Activated naive CD8-positive, alpha-beta T cell treated with anti-CD3 and anti-CD28 coated beads, Interleukin-2, amount 50 U/mL, for 24 hours (primary cell): ENCODE measurements around the gene FGB.

ENCODE experiments used
- ATAC-seq: fragments of 150-1000 bp; cut with Tn5 transposase; one replicate; pipeline ENCODE4 v1.10.0; 2021
- DNase-seq: peaks from one replicate; pipeline ENCODE4 v3.0.0; 2021
- H3K27ac Mint-ChIP-seq: one replicate; pipeline ENCODE4 v1.8.0; 2021; ENCODE audit warnings: mild to moderate bottlenecking, mixed read lengths
- H3K27me3 Mint-ChIP-seq: one replicate; pipeline ENCODE4 v1.8.0; 2021; ENCODE audit warnings: mixed read lengths
- H3K36me3 Mint-ChIP-seq: one replicate; pipeline ENCODE4 v1.8.0; 2021; ENCODE audit warnings: low read depth, mixed read lengths
- H3K4me1 Mint-ChIP-seq: one replicate; pipeline ENCODE4 v1.8.0; 2021; ENCODE audit warnings: mixed read lengths
- H3K4me3 Mint-ChIP-seq: one replicate; pipeline ENCODE4 v1.8.0; 2021; ENCODE audit warnings: mild to moderate bottlenecking, moderate library complexity, mixed read lengths
- H3K9me3 Mint-ChIP-seq: one replicate; pipeline ENCODE4 v1.8.0; 2021; ENCODE audit warnings: mixed read lengths

FGB gene

GRCh38 chr4:154562697-154563254 is at the start of gene FGB:
Gene FGB, plus strand, starts transcription at chr4:154563011. Its CDS starts 8 bp downstream, at chr4:154563019.
- ATAC-seq (no peak), DNase-seq (no peak)
- H3K27me3 Mint-ChIP-seq = peaks cover 7% of the 10 kb centered on the region
- no peak within 1 kb of the TSS for H3K27ac Mint-ChIP-seq
- no peak within 1 kb of the TSS for H3K4me3 Mint-ChIP-seq
- H3K36me3 Mint-ChIP-seq = no peaks in the 10 kb centered on the region
- no peaks in the 10 kb centered on the region for H3K9me3 Mint-ChIP-seq
- H3K4me1 Mint-ChIP-seq = no peaks in the 10 kb centered on the region

GRCh38 chr4:154516318-154517029 is 46.3 kb upstream of the FGB start:
- Mint-ChIP-seq H3K4me1 (no peaks in the 10 kb centered on the region), H3K4me3 (no peak overlapping the region), H3K27me3 (peaks cover 32% of the 10 kb centered on the region), H3K9me3 (no peaks in the 10 kb centered on the region), H3K27ac (no peak overlapping the region), H3K36me3 (no peaks in the 10 kb centered on the region)
- no peak for ATAC-seq
- DNase-seq = no peak

- no peak for DNase-seq
- no peak for ATAC-seq
- no peak overlapping the region for H3K4me3 Mint-ChIP-seq
- H3K27me3 Mint-ChIP-seq = peaks cover 28% of the 10 kb centered on the region
- no peak overlapping the region for H3K27ac Mint-ChIP-seq
- H3K4me1 Mint-ChIP-seq = no peaks in the 10 kb centered on the region
- no peaks in the 10 kb centered on the region for H3K36me3 Mint-ChIP-seq
- H3K9me3 Mint-ChIP-seq = no peaks in the 10 kb centered on the region
These were observed 45.2 kb upstream of the FGB start for GRCh38 chr4:154517591-154517990.

- Mint-ChIP-seq H3K36me3 (no peaks in the 10 kb centered on the region), H3K4me1 (no peaks in the 10 kb centered on the region), H3K27me3 (peaks cover 30% of the 10 kb centered on the region), H3K27ac (no peak overlapping the region), H3K9me3 (no peaks in the 10 kb centered on the region), H3K4me3 (no peak overlapping the region)
- ATAC-seq (no peak), DNase-seq (no peak)
These were observed 43.6 kb upstream of the FGB start for GRCh38 chr4:154519214-154519613.

GRCh38 chr4:154521607-154522006 is 41.2 kb upstream of the FGB start:
- ATAC-seq = no peak
- no peaks in the 10 kb centered on the region for H3K36me3 Mint-ChIP-seq
- H3K27me3 Mint-ChIP-seq = peaks cover 43% of the 10 kb centered on the region
- no peak overlapping the region for H3K27ac Mint-ChIP-seq
- H3K4me3 Mint-ChIP-seq = no peak overlapping the region
- DNase-seq = no peak
- H3K9me3 Mint-ChIP-seq = no peaks in the 10 kb centered on the region
- no peaks in the 10 kb centered on the region for H3K4me1 Mint-ChIP-seq

GRCh38 chr4:154526151-154526550 is 36.7 kb upstream of the FGB start:
- no peak for DNase-seq
- Mint-ChIP-seq H3K4me3 (no peak overlapping the region), H3K36me3 (no peaks in the 10 kb centered on the region), H3K4me1 (no peaks in the 10 kb centered on the region), H3K27me3 (peaks cover 27% of the 10 kb centered on the region), H3K27ac (no peak overlapping the region), H3K9me3 (no peaks in the 10 kb centered on the region)
- no peak for ATAC-seq

GRCh38 chr4:154527308-154527707 is 35.5 kb upstream of the FGB start:
- ATAC-seq (no peak), DNase-seq (no peak)
- Mint-ChIP-seq H3K27me3 (peaks cover 27% of the 10 kb centered on the region), H3K4me1 (no peaks in the 10 kb centered on the region), H3K27ac (no peak overlapping the region), H3K9me3 (no peaks in the 10 kb centered on the region), H3K36me3 (no peaks in the 10 kb centered on the region), H3K4me3 (no peak overlapping the region)

- no peaks in the 10 kb centered on the region for H3K9me3 Mint-ChIP-seq
- DNase-seq (no peak), ATAC-seq (no peak)
- H3K27ac Mint-ChIP-seq = no peak overlapping the region
- no peaks in the 10 kb centered on the region for H3K4me1 Mint-ChIP-seq
- no peaks in the 10 kb centered on the region for H3K36me3 Mint-ChIP-seq
- peaks cover 18% of the 10 kb centered on the region for H3K27me3 Mint-ChIP-seq
- no peak overlapping the region for H3K4me3 Mint-ChIP-seq
These were observed 33.9 kb upstream of the FGB start for GRCh38 chr4:154528869-154529268.

- no peak for DNase-seq
- no peaks in the 10 kb centered on the region for H3K4me1 Mint-ChIP-seq
- H3K27ac Mint-ChIP-seq = no peak overlapping the region
- no peak for ATAC-seq
- no peaks in the 10 kb centered on the region for H3K36me3 Mint-ChIP-seq
- H3K9me3 Mint-ChIP-seq = no peaks in the 10 kb centered on the region
- no peak overlapping the region for H3K4me3 Mint-ChIP-seq
- H3K27me3 Mint-ChIP-seq = peaks cover 8% of the 10 kb centered on the region
These were observed 32.9 kb upstream of the FGB start for GRCh38 chr4:154529728-154530519.

GRCh38 chr4:154534296-154534695 is 28.5 kb upstream of the FGB start:
- Mint-ChIP-seq H3K36me3 (peaks cover 20% of the 10 kb centered on the region), H3K4me3 (no peak overlapping the region), H3K9me3 (no peaks in the 10 kb centered on the region), H3K27ac (no peak overlapping the region), H3K27me3 (no peaks in the 10 kb centered on the region), H3K4me1 (peaks cover 2% of the 10 kb centered on the region)
- ATAC-seq (no peak), DNase-seq (no peak)

- Mint-ChIP-seq H3K27ac (peak overlapping the region; percentile 50), H3K36me3 (peaks cover 56% of the 10 kb centered on the region), H3K27me3 (no peaks in the 10 kb centered on the region), H3K4me1 (peaks cover 4% of the 10 kb centered on the region), H3K9me3 (no peaks in the 10 kb centered on the region), H3K4me3 (no peak overlapping the region)
- no peak for ATAC-seq
- no peak for DNase-seq
These were observed 20.4 kb upstream of the FGB start for GRCh38 chr4:154542271-154542879.

GRCh38 chr4:154545689-154546088 is 17.1 kb upstream of the FGB start:
- DNase-seq (no peak), ATAC-seq (no peak)
- Mint-ChIP-seq H3K27me3 (no peaks in the 10 kb centered on the region), H3K4me3 (no peak overlapping the region), H3K9me3 (no peaks in the 10 kb centered on the region), H3K27ac (no peak overlapping the region), H3K4me1 (peaks cover 19% of the 10 kb centered on the region), H3K36me3 (peaks cover 39% of the 10 kb centered on the region)

GRCh38 chr4:154549894-154550790 is 12.7 kb upstream of the FGB start, which contains the start of gene PLRG1:
Gene PLRG1, minus strand, starts transcription at chr4:154550400. Its CDS starts 92 bp downstream, at chr4:154550308.
- H3K4me3 Mint-ChIP-seq = peak within 1 kb of the TSS; percentile 95
- no peaks in the 10 kb centered on the region for H3K9me3 Mint-ChIP-seq
- peak; percentile 99 for ATAC-seq
- H3K36me3 Mint-ChIP-seq = peaks cover 11% of the 10 kb centered on the region
- H3K27me3 Mint-ChIP-seq = no peaks in the 10 kb centered on the region
- H3K27ac Mint-ChIP-seq = peak within 1 kb of the TSS; percentile 94
- H3K4me1 Mint-ChIP-seq = peaks cover 28% of the 10 kb centered on the region
- peak; percentile 96 for DNase-seq
